Measurements from ENCODE around the gene PTAFR.
A peak's percentile ranks its signal among the peaks of the same experiment; 100 is the strongest.

PTAFR gene

GRCh38 chr1:28114844-28115243, 61.6 kb downstream of the PTAFR start:
- DNase-seq = no peak

DNA sequence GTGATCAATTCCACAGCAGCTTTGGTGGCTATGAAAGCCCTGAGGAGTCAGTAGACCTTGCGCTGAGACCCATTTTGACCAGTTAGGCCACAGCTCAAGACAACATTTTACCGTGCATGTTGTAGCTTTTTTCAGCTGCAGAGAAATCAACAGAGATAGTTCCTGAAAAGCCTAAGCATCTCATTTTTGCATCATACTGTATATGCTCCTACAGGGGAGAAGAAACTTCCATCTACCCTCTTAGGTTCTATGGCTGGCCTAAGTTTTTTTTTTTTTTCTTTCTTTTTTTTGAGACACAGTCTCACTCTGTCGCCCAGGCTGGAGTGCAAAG, 63.3 kb downstream of the PTAFR start:
- no peak for DNase-seq

GRCh38 chr1:28112388-28113241, 63.9 kb downstream of the PTAFR start:
- DNase-seq = no peak

GRCh38 chr1:28111157-28111556, 65.3 kb downstream of the PTAFR start:
- DNase-seq = no peak

DNA sequence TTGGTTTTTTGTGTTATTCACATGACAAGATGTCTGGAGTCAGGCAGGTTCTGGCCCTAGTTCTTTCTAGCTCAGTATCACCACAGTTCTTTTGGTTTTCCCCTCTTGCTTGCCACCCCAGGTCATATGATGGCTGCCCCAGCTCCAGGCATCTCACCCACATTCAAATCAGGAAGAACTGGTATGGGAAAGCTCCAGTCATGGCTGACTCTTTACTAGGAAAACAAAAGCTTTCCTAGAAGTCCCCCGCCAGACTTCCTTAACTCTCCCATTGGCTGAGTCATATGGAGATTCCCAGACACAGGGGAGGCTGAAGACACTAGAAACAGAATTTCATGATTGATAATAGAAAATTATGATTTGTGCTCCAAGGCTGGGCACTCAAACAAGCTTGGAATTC, 65.9 kb downstream of the PTAFR start:
- no peak for DNase-seq

DNA sequence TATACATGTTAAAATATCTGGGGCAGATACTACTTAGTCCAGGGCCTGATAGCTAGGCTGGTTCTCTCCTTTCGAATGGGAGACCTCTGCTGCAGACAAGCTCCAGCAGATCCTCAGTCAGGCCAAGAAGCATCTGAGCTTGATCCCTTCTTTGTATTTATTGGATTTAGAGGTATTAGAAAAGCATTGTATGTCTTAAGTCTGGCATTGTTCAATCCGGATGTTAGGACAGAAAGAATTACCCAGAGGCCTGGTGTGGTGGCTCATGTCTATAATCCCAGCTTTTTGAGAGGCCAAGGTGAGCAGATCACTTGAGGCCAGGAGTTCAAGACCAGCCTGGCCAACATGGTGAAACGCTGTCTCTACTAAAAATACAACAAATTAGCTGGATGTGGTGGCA, 66.9 kb downstream of the PTAFR start:
- DNase-seq = no peak

GRCh38 chr1:28108001-28108400, 68.5 kb downstream of the PTAFR start:
- no peak for DNase-seq

GRCh38 chr1:28104866-28105467, 71.5 kb downstream of the PTAFR start:
- peak; percentile 82 for DNase-seq

DNA sequence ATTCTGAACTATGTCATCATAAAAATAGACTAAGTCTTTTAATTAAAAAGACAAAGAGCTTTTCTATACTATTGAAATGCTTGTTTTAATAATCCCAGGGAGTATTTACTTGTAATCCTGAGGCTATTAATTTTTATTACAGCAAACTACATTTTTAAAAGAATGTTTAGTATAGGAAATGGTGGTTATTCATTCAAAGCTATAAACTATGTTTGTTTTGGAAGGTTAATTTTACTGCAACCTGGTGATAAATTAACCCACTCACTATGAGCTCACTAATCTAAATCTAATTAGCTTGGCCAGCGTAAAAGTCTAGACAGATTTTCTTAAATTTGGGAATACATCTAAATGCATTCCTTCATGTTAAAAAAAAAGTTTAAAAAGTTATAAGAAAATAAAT, 74.3 kb downstream of the PTAFR start:
- DNase-seq = no peak

DNA sequence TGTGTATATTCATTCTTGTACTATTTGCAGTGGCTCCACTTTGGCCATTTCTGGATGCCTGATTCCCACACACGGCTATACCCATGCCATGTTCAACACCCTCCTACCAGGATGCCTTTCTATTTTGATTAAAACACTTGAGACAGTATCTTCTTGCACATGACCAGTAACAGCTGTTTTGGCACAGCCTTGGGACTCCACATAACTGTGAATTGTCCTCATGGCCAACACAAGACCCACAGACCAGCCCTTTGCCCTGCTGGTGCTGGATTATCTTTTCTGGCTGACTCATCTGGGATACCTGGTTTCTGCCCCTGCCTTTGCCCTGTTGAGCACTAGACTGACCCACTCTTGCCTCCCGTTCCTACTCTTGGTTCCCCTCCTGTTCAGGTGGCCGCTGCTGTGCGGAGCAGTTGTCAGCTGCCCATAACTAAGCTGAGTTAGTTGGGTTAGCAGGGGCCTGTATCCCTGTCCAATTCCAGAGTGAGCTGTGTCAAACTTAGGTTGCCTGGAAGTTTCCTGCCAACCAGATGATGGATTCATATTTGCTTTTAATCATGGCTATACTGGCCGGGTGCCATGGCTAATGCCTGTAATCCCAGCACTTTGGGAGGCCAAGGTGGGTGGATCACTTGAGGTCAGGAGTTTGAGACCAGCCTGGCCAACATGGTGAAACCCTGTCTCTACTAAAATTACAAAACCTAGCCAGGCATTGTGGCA, 77.3 kb downstream of the PTAFR start:
- no peak for DNase-seq
